K562 (cell line): ENCODE results near the gene AP1G2. TPM values are rescaled to one million over a fixed set of nuclear protein-coding genes. Genes with fewer than 3 reads are reported as not detected.

Experiments
- ATAC-seq: fragments of 200-7000 bp; cut with Tn5 transposase; 3 replicates; pipeline ENCODE4 v1.9.1; 2020; ENCODE audit warnings: moderate library complexity
- BruUV-seq: library from RNA; stranded (reverse); fragments of 400-500 nt; replicated peaks from 2 replicates; lab custom pipeline; 2021; lab: Mats Ljungman, UMichigan
- CTCF ChIA-PET: fragments of 300-600 bp; formaldehyde crosslinking; extraction: SDS; loops from one replicate; lab custom pipeline; 2021; ENCODE audit warnings: low intra/inter-chr PET ratio; lab: Yijun Ruan, JAX
- POLR2A ChIA-PET: fragments of 300-600, 350-650 bp; sonication (Branson Sonifier 250); formaldehyde crosslinking; extraction: SDS; loops from one replicate; lab custom pipeline; 2021; ENCODE audit warnings: antibody characterized with exemption, inconsistent platforms; lab: Yijun Ruan, JAX
- DNase-seq, 4 experiments: peaks; one replicate each; pipeline versions ENCODE4 v3.0.0 to v3.0.0-alpha.2; 2011 to 2018; ENCODE audit warnings: low spot score in 3 of 4, mixed read lengths in 3 of 4; ENCODE audit errors: extremely low read depth in 1 of 4
- FAIRE-seq: peaks from 2 replicates; lab custom pipeline; 2011; peaks lifted over from hg19 to GRCh38; lab: Jason Lieb, UNC
- H2AFZ ChIP-seq: 2 replicates; pipeline ENCODE4 v1.6.0; 2011; ENCODE audit warnings: low read depth, low read length, control low read depth, inconsistent platforms
- H3K27ac ChIP-seq: fragments of 200-600 bp; 3 replicates; pipeline ENCODE4 v1.8.0; 2011; ENCODE audit warnings: low read depth, mild to moderate bottlenecking, control low read depth, inconsistent platforms, low read length, moderate library complexity, mixed read lengths; ENCODE audit errors: extremely low read depth
- H3K27me3 ChIP-seq, 2 experiments: fragments of 300-600 bp in 1 of 2; 2 replicates in 1 of 2; 3 replicates in 1 of 2; pipeline versions ENCODE4 v1.6.0 to v1.8.0; 2011; ENCODE audit warnings: inconsistent platforms in 2 of 2, low read length in 2 of 2, mild to moderate bottlenecking in 1 of 2, mixed read lengths in 1 of 2, moderate library complexity in 1 of 2; ENCODE audit not compliant: control insufficient read depth in 2 of 2, insufficient read depth in 2 of 2
- H3K36me3 ChIP-seq: fragments of 300-600 bp; 3 replicates; pipeline ENCODE4 v1.8.0; 2011; ENCODE audit warnings: mild to moderate bottlenecking, low read length, inconsistent platforms; ENCODE audit not compliant: control insufficient read depth, insufficient read depth
- H3K4me1 ChIP-seq, 2 experiments: fragments of 200-600 bp in 1 of 2; replicated peaks in 1 of 2; 2 replicates in 1 of 2; 3 replicates in 1 of 2; pipeline versions ENCODE4 v1.5.1 to v1.8.0; 2011; ENCODE audit warnings: inconsistent platforms in 2 of 2, low read length in 2 of 2, mild to moderate bottlenecking in 1 of 2, mixed read lengths in 1 of 2, moderate library complexity in 1 of 2; ENCODE audit not compliant: control insufficient read depth in 2 of 2, insufficient read depth in 2 of 2
- H3K4me2 ChIP-seq: 2 replicates; pipeline ENCODE4 v1.6.1; 2011; ENCODE audit warnings: low read length, control low read depth, inconsistent platforms, mixed read lengths; ENCODE audit not compliant: insufficient read depth
- H3K4me3 ChIP-seq: fragments of 200-600 bp; sonication (generic), shearing (Covaris generic); 2 replicates; pipeline ENCODE4 v1.5.1; 2016; ENCODE audit warnings: control low read depth, inconsistent platforms
- H3K79me2 ChIP-seq: fragments of 200-600 bp; 3 replicates; pipeline ENCODE4 v1.8.0; 2011; ENCODE audit warnings: low read length, inconsistent platforms; ENCODE audit not compliant: control insufficient read depth, insufficient read depth
- H3K9ac ChIP-seq, 2 experiments: 2 replicates each; pipeline versions ENCODE4 v1.6.0 to v1.6.1; 2011; ENCODE audit warnings: low read depth in 2 of 2, low read length in 2 of 2, control low read depth in 1 of 2, inconsistent platforms in 1 of 2, mild to moderate bottlenecking in 1 of 2, mixed read lengths in 1 of 2; ENCODE audit not compliant: insufficient read depth in 1 of 2
- H3K9me1 ChIP-seq: one replicate; pipeline ENCODE4 v1.6.0; 2011; ENCODE audit warnings: inconsistent platforms, mild to moderate bottlenecking, low read length, moderate library complexity; ENCODE audit not compliant: control insufficient read depth, insufficient read depth
- H3K9me3 ChIP-seq: replicated peaks from 2 replicates; pipeline ENCODE4 v1.5.1; 2011; ENCODE audit warnings: low read depth, low read length, inconsistent platforms; ENCODE audit not compliant: control insufficient read depth, insufficient read depth
- H4K20me1 ChIP-seq: replicated peaks from 2 replicates; pipeline ENCODE4 v1.6.1; 2011; ENCODE audit warnings: low read length, inconsistent platforms, mixed read lengths; ENCODE audit not compliant: control insufficient read depth, insufficient read depth
- CC2D1A ChIP-seq: fragments of 450-650 bp; IDR thresholded peaks from 2 replicates; pipeline ENCODE4 v1.6.1; 2017; ENCODE audit warnings: mild to moderate bottlenecking
- DEAF1 ChIP-seq: fragments of 450-650 bp; formaldehyde crosslinking; IDR thresholded peaks from 2 replicates; pipeline ENCODE4 v1.4.0; 2020; ENCODE audit warnings: mild to moderate bottlenecking, moderate library complexity
- DIDO1 ChIP-seq: fragments of 450-650 bp; IDR thresholded peaks from 2 replicates; pipeline ENCODE4 v1.6.1; 2016; ENCODE audit warnings: low read depth, missing biosample characterization, missing genetic modification characterization
- ELF2 ChIP-seq: fragments of 250-450 bp; sonication (Bioruptor Pico); IDR thresholded peaks from 2 replicates; pipeline ENCODE4 v1.5.0; 2021; ENCODE audit warnings: mild to moderate bottlenecking
- EP400 ChIP-seq: fragments of 450-650 bp; IDR thresholded peaks from 2 replicates; pipeline ENCODE4 v1.6.1; 2017; ENCODE audit warnings: antibody characterized with exemption, mild to moderate bottlenecking, moderate library complexity
- HDAC3 ChIP-seq: fragments of 450-650 bp; IDR thresholded peaks from 2 replicates; pipeline ENCODE4 v1.6.1; 2018; ENCODE audit warnings: borderline replicate concordance, mild to moderate bottlenecking, moderate library complexity; ENCODE audit not compliant: partially characterized antibody
- MED1 ChIP-seq: sonication (generic); formaldehyde crosslinking; IDR thresholded peaks from 2 replicates; pipeline ENCODE4 v1.8.1; 2023; ENCODE audit warnings: missing genetic modification reagents, borderline replicate concordance
- PYGO2 ChIP-seq: fragments of 450-650 bp; IDR thresholded peaks from 2 replicates; pipeline ENCODE4 v1.6.1; 2016; ENCODE audit warnings: mild to moderate bottlenecking, missing genetic modification characterization, moderate library complexity, missing compliant biosample characterization
- RFX5 ChIP-seq: IDR thresholded peaks from 2 replicates; pipeline ENCODE4 v1.6.1; 2011; ENCODE audit warnings: low read depth, mild to moderate bottlenecking, improper control_type of control experiment, low read length
- RREB1 ChIP-seq: fragments of 250-450 bp; sonication (Bioruptor Pico); IDR thresholded peaks from 2 replicates; pipeline ENCODE4 v1.4.0; 2020
- ZBTB9 ChIP-seq: fragments of 450-650 bp; formaldehyde crosslinking; IDR thresholded peaks from 2 replicates; pipeline ENCODE4 v1.4.0; 2020; ENCODE audit warnings: mild to moderate bottlenecking, moderate library complexity
- ZNF224 ChIP-seq: sonication (generic); formaldehyde crosslinking; IDR thresholded peaks from 2 replicates; pipeline ENCODE4 v1.8.0; 2022; ENCODE audit warnings: mild to moderate bottlenecking, missing genetic modification reagents
- ZNF507 ChIP-seq: conservative IDR thresholded peaks from 2 replicates; pipeline ENCODE4 v1.6.1; 2017; ENCODE audit warnings: missing genetic modification characterization, missing compliant biosample characterization
- ZNF644 ChIP-seq: fragments of 200-800 bp; sonication (Bioruptor generic); IDR thresholded peaks from 2 replicates; pipeline ENCODE4 v1.6.1; 2016; ENCODE audit warnings: low read depth, missing genetic modification characterization, missing compliant biosample characterization
- ZNF76 ChIP-seq: fragments of 250-450 bp; sonication (Bioruptor Pico); IDR thresholded peaks from 2 replicates; pipeline ENCODE4 v1.4.0; 2020; ENCODE audit warnings: mild to moderate bottlenecking, moderate library complexity, borderline replicate concordance
- ZNF764 ChIP-seq: fragments of 250-450 bp; sonication (Bioruptor Pico); IDR thresholded peaks from 2 replicates; pipeline ENCODE4 v1.4.0; 2020; ENCODE audit warnings: low read depth, mild to moderate bottlenecking, moderate library complexity
- WGBS: fragments of 100-300 bp; shearing (Covaris generic); methylation state at CpG from one replicate; pipeline ENCODE4 v1.1.6; 2016; ENCODE audit warnings: low coverage, mixed read lengths; ENCODE audit not compliant: insufficient coverage; ENCODE audit errors: missing lambda C conversion rate; 5-methylcytosine and 5-hydroxymethylcytosine counted together
- in situ Hi-C: fragments of 300-500 bp; cut with MboI; formaldehyde crosslinking; loops from 4 replicates; pipeline ENCODE4 v1.15.0; 2018; ENCODE audit warnings: inconsistent platforms, mixed read lengths
- intact Hi-C: fragments of 100-400 bp; cut with micrococcal nuclease; formaldehyde crosslinking; loops from 2 replicates; pipeline ENCODE4 v1.14.2; 2022
- polyA plus RNA-seq, 8 experiments: library from polyadenylated mRNA; depleted of rRNA in 4 of 8; stranded (reverse) in 5 of 8; unstranded in 3 of 8; fragments of >200 nt; fragmentation: Nextera tagmentation in 2 of 8; fragmentation: Illumina TruSeq in 1 of 8; extraction: Ambion mirVana in 2 of 8; extraction: Trizol in 1 of 8; gene quantifications; 2 replicates each; pipeline versions ENCODE4 v1.2.1 to v1.2.3, GENCODE V29; 2011 to 2014; ENCODE audit warnings: inconsistent platforms in 1 of 8, missing spikeins in 1 of 8
- total RNA-seq, 7 experiments: library from RNA; depleted of rRNA in 6 of 7; stranded (reverse); fragments of >200 nt in 6 of 7; fragmentation: Illumina TruSeq in 2 of 7; extraction: Trizol in 2 of 7; gene quantifications; 2 replicates each; pipeline versions ENCODE4 v1.2.1 to v1.2.3, GENCODE V29; 2011 to 2021; ENCODE audit warnings: low replicate concordance in 1 of 7

Gene AP1G2
- total and polyA plus RNA-seq, 9 of the 15 experiments (the other 6 are each of a cell fraction or from before 2014, with no cell fraction given): 19.1 to 83.5 (median 33.3) TPM

GRCh38 chr14:23531391-23531790 lies 36.2 kb downstream of the AP1G2 start:
- ATAC-seq: no peak
- Histone ChIP-seq H3K4me2 (no peak overlapping the region), H3K27me3 (peaks cover 0 to 36% of the 10 kb centered on the region in 2 experiments; a peak in 3 of 5 replicates), H3K36me3 (no peaks in the 10 kb centered on the region), H3K9ac (no peak overlapping the region), H3K4me3 (no peak overlapping the region), H3K4me1 (peaks cover 0 to 3% of the 10 kb centered on the region in 2 experiments; a peak in 1 of 5 replicates), H3K27ac (no peak overlapping the region), H3K79me2 (no peaks in the 10 kb centered on the region), H2AFZ (no peak overlapping the region), H4K20me1 (no peaks in the 10 kb centered on the region; the same call in 1 of the 2 replicates), H3K9me1 (no peaks in the 10 kb centered on the region), H3K9me3 (no peaks in the 10 kb centered on the region)
- BruUV-seq: no TSS peak
- CTCF ChIA-PET: no interaction called here
- WGBS: 4% methylated on average over 8 of the region's 12 CpGs
- intact Hi-C loops (no loop called here), in situ Hi-C loops (no loop called here)
- no peak for FAIRE-seq
- DNase-seq: no peak
- POLR2A ChIA-PET: interaction anchor here (1.4 kb wide), 1 partner anchor 24 kb away, joined by 3 read pairs; no protein-coding TSS in a partner anchor
- TF ChIP-seq HDAC3 (no peak), ZNF764 (CRISPR knock-in tag) (no peak), EP400 (no peak), DEAF1 (CRISPR knock-in tag) (no peak), ZNF224 (CRISPR knock-in tag) (no peak), MED1 (CRISPR knock-in tag) (no peak), ELF2 (CRISPR knock-in tag) (no peak), ZNF507 (no peak), DIDO1 (tag) (no peak), PYGO2 (tag) (no peak), CC2D1A (no peak), ZBTB9 (CRISPR knock-in tag) (no peak), ZNF644 (tag) (no peak), ZNF76 (no peak), RREB1 (CRISPR knock-in tag) (no peak), RFX5 (no peak)
